HG03135 (cell line): ENCODE measurements around the gene RPLP2.

Source experiments
- ATAC-seq: cut with Tn5 transposase; IDR thresholded peaks from one replicate; pipeline ENCODE4 v1.9.1; 2021; ENCODE audit warnings: mild to moderate bottlenecking, moderate library complexity; ENCODE audit not compliant: unreplicated experiment

Gene RPLP2

DNA sequence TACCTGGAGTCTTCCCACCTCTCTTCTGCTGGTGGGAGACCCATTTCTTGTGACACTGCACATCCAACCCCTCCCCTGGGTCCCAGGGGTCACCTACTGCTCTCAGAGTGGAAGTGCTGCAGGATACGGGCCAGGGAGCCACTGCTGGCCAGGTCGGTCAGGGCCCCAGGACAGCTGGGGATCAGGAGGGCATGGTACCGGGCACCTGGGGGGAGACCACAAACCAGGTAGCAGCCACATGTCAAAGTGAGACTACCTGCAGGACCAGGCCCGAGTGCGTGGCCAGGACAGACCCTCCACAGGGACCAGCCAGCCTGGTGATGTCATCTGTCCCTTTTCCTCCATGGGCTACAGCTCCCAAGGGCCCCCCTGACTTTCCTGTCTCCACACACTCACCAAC is 36.3 kb upstream of the RPLP2 start:
- ATAC-seq, result no peak

DNA sequence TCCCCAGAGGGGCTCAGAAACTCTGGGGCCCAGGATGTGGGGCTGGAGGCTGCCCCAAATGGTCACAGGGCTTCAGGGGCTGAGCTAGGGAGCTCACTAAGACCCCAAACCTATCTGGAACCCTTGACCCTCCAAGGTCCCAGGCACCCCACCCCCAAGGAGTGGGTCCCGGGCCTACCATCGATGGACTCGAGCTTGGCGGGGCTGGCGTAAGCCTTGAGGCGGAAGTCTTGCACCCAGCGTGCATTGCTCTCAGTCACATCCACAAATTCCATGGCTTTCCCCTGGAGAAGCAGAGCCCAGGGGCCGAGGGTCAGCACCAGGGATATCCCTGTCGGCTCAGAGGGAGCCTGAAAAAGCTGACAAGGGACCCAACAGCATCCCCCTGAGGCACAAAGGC is 35.9 kb upstream of the RPLP2 start:
- ATAC-seq, result no peak

DNA sequence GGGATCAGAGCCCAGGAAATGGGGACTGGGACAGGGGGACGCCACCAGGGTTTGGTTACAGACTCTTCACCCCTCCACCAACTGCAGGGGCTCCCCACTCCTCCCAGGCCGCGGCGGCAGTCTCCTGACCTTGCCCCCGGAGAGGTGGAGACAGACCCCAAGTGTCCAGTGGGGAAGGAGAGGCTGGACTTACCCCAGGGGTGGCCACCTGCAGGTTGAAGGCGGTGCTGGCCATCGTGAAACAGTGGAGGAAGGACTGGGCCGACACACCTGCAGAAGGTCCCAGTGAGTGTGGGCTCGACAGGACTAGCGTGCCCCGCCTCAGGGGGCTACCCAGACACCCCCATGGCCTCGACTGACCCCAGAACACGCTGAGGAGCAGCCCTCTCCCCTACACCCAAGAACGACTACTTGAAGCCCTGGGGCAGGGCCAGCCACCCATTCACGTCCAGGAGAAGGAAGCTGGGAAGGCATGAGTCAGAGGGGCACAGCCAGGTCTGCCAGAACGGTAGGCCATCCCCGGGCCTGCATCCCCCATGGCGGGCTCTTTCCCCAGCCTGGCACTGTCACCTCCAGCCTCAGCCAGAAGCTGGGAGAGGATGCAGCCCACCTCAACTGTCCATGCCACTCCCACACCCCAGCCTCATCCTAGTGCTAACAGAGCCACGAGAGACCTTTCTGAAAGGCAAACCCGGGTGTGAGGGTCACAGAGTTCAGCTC is 34.7 kb upstream of the RPLP2 start:
- no peak for ATAC-seq

DNA sequence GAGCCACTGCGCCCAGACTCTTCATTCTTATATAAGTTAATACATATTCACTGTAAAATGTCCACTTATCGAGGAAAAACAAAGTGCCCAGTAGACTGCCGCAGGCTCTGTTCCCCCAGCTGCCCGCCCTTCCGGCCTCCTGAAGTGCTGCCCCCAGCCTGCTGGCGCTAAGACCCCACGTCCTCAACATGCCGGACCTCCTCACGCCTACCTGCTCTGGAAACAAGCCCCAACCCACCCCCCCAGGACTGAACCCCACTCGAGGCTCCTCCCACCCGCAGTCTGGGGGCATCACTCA is 33.6 kb upstream of the RPLP2 start:
- ATAC-seq, result no peak

DNA sequence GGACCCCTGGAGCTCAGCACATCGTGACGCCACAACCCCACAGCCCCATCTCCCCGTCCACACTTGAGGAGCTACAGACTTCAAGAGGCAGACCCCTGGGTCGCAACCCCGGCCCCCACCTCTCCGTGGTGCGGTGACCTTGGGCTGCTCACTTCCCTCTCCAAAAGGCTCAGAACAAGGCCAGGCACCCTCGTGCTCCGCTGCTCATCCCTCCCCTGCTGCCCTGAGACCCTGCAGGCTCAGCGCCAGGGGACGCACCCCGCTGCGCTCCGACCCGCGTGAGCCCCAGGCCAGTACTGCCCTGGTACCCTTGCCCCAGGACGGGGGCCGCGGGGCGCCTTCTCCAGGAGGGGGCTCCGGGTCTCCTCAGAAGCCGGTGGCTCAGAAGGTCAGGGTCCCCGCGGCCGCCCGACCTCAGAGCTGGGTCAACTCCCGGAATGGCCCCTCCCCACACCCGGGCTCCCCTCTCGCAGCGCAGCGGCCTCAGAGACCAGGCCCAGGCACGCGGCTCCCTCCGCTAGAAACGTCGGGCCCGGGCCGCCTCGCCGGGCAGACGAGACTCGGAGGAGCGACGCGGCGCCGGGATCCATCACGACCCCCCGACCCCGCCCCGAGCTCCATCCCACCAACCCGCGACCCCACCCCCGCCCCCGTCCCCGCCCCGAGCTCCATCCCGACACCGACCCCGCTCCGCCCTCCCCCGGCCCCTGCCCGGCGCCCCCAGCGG is 33.0 kb upstream of the RPLP2 start:
- peak; percentile 23 for ATAC-seq

DNA sequence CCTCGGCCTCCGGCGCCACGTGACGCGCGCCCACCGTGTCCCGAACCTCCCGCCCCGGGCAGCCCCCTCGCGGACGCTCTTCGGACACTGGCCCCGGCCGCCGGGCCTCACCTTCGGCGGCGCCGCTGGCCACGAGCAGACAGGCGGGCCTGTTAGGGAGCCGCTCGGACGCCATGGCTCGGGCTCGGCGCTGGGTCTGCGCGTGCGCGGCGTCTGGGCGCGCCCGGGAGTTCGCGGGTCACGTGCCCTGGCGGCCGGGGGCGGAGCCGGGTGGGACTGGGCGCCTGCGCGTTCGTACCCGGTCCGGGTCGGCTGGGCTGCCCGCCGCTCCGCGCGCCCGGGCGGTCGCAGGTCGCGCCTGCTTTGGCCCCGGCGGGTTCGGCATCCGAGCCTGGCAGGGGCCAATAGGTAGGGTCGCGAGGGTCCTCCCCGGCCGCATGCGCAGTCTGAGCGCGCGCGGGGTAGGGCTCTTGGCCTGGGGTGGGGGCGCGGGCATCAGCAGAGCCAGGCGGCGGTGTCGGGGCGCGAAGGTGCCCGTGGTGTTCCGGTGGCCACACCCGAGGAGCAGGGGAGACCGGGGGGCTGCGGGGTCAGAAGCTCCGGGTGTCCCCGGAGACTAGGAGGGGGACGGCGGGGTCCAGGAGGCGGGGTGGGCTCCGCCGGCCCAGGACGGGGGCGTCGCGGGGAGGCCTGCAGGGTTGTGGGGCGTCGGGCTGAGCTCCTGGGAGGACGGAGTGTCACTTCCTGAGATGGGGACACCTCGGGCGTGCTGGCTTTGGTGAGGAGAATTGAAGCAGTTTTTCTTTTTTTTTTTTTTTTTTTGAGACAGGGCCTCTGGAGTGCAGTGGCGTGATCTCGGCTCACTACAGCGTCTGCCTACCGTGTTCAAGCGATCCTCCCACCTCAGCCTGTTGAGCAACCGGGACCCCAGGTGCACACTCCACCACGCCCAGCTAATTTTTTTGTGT is 32.2 kb upstream of the RPLP2 start, which contains the start of gene GATD1:
Gene GATD1 (minus strand): TSS at position 200 of the 968 bp plus-strand sequence. CDS start 25 bp downstream, at position 175.
- ATAC-seq, result peak; percentile 73

DNA sequence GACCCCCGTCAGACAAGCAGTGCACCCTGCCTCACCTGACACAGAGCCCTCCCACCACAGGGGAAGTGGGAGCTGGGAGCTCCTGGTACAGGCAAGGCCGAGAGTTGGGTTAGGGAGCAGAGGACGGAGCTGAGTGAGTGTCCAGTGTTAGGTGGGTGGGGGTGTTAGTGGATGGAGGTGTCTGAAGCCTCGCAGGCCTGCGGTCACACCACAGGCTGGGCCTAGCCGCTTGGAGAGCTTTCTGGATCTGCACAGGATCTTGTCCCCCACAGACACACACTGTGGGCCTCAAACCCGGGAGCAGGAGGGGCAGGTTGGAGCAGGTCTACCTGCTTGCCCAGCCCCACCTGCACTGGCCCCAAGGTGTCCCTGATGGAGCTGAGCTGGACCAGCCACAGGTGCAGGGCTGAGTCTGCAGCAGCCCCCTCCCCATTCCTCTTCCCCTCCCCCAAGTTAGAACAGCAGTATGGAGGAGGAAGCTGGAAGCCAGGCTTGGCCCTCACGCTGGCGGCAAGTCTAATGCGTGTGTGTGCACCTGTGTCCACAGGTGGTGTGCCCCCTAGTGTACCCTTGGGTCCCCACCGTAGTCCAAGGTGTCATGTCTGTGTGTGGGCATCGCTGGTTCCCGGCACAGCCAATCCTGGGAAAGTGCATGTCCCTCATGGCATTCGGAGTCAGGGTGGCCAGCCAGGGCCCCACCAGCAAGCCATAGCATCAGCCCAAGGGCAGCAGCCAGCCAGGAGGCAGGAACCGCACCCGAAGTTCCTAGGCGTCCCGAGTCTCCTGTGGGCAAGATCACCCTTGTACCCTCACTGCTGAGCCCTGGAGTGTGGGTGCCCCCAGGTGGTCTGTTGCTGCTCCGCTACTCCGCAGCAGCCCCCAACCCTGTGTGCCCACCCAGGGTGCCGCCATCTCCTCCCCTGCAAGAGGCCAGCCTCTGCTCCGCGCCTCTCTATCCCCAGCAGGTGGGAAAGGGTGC is 30.5 kb upstream of the RPLP2 start:
- no peak for ATAC-seq

DNA sequence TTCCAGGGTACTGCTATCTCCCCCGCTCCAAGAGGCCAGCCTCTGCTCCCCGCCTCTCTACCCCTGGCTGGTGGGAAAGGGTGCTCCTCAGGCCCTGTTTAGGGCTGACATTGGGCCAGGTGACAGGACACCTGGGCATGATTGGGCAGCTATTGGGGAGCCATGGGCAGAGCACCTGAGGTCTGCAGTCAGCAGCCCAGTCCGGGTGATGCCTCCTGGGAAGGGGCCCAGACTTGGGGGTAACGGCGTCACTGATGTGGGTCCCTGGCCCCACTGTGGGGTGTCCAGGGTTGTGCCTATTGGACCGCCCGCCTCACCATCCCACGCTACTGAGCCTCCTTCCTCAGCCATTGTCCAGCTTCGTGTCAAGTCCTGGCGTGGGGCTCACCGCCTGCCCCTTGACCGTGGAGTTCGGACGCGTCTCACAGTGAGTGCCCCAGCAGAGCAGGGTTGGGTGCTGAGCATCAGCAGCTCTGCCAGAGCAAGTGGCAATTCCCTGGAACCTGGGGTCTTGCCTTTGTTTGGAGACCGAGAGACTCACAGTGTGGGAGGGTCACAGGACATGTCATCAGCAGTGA is 29.7 kb upstream of the RPLP2 start:
- no peak for ATAC-seq

DNA sequence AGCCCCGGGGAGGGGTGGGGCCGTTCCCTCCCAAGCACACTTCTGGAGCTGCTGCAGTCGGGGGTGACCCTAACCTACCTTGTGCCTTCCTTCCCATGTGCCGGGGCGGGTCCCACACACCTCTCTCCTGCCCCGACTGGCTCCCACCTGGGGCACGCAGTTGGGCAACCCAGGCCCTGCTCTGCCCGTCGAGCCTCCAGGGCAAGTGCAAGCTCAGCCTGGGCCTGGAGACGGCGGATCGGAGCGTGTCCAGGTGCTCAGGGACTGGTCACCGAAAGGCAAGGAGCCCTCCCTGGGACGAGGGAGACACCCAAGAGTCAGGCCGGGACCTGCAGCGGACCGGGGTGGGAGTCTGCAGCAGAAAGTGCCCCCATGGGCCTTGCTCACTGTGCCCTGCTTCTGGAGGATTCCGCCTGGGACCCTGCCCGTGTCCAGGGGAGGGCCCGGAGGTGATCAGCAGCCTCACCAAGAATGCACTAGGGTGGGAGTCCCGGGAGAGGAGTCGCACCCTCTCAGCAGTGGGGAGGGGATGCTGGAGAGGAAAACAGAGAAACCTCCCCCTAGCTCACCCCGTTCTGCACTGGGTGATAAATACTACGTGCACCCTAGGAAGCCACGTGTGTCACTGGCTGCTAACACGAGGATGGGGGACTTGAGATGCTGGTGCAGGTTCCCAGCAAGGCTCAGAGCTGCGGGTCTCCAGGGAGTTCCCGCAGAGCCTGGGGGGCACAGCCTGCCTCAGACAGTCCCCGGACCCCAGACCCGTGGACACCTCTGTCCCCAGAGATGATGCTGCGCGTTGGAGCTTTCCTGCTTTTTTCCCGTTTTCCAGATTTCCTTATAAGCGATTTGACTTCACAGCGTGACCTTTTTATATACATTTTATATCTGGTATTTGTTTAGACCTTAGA is 27.2 kb upstream of the RPLP2 start:
- no peak for ATAC-seq

DNA sequence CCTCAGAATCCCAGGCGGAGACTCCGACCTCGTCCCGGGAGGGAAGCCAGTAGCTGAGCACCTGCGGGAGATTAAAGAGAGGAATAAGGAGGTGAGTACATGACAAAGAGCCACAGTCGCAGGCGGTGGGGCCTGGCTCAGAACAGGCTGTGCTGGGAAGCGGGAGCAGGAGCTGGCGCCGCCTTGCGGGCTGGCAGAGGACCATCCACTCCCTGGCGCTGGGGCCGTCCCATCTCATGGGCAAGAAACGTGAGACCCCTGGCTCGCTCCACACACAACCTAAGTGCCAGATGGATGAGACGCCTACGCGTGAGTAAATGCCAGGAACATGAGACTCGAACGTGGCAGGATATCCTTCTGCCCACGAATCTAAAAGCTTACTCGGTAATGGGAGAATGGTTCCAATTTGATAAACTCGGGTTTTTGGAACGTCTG is 26.2 kb upstream of the RPLP2 start:
- ATAC-seq, result no peak

DNA sequence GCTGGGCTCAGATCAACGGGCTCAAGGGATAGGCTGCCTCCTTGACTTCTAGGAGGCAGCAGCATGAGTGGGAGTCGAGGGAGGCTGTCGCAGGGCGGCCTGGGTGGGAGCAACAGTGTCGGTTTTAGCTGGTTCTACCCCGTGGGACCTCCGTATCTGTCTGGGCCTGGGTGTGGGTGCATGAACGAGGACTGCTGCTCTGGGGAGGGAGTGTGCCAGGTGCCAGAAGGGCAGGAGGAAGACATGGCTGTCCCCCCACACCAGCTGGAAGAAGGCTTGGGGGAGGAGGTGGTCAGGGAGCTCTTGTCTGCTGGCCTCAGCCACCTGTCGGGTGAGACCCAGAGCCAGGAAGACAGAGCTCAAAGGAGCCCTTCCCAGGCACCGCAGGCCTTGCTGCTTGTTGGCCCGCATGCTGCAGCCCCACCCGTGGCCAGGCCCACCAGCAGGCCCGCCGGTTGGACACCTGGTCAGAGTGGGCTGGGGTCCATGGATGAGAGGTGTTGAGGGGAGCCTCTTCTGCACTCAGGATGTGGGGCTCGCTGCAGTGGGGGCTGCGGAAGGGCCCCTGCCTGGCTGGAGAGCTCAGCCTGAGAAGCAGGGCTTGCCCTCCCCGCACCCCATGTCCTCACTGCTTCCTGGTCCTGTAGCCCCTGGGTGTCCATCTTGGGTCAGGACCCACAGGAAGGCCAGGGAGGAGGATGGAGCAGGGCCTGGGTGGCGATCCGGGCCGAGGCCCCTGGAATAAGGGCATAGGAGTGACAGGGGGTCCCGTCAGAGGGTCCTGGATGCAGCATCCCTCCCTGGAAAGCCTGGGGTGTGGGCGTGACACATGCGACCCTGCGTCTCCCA is 23.3 kb upstream of the RPLP2 start:
- no peak for ATAC-seq

DNA sequence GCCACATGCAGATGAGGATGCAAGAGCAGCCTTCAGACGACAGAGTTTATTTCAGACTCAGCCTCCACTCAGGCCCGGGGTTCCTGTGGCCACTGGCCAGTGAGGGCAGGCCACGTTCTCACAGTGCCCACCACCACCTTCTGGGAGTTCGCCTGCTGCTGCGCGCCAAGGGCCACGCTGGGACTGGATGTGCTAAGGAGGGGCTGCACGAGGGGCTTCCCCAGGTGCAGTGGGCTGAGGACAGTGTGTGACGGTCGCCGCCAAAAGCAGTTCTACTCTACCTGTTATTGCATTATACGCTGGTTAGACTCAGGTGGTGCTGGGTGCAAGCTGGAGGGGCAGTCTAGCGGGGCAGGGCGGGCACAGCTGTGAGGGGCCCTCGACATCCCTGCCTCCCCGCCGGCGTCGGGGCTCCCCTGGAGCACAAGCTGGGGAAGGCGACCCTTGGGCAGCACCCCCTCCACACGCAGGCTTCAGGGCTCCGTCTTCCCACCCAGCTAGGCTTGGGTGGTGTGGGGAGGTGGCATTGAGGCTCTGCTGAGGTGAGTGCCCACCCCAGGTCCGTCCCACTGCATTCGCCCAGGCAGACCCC is 22.6 kb upstream of the RPLP2 start:
- no peak for ATAC-seq

DNA sequence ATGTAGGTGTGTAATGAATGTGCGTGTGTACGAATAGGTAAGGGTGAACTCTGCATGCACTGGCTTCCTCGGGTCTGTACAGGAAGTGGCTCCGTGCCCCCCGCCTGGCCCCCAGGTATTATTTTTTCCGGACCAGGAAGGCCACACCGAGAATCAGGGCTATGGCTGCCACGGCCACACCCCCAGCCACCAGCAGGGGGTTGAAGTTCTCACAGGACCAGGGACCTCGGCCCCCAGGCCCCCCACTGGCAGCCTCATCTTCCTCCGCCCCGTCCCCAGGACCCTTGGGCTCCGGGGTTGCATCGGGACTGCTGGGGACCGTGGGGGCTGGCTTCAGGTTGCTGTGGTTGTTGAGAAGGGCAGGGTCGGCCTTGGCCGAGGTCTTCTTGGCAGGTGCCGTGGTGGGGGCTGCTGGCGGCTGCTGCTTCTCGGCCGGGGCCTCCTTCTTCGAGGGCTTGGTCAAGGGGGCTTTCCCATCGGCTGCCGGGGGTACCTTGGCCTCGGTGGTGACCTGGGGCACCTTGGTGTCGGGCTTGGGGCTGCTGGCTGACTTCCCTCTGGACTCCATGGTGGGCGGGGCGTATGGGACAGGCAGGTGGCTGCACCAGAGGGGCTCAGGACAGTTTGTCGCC is 21.6 kb upstream of the RPLP2 start:
- ATAC-seq, result no peak

DNA sequence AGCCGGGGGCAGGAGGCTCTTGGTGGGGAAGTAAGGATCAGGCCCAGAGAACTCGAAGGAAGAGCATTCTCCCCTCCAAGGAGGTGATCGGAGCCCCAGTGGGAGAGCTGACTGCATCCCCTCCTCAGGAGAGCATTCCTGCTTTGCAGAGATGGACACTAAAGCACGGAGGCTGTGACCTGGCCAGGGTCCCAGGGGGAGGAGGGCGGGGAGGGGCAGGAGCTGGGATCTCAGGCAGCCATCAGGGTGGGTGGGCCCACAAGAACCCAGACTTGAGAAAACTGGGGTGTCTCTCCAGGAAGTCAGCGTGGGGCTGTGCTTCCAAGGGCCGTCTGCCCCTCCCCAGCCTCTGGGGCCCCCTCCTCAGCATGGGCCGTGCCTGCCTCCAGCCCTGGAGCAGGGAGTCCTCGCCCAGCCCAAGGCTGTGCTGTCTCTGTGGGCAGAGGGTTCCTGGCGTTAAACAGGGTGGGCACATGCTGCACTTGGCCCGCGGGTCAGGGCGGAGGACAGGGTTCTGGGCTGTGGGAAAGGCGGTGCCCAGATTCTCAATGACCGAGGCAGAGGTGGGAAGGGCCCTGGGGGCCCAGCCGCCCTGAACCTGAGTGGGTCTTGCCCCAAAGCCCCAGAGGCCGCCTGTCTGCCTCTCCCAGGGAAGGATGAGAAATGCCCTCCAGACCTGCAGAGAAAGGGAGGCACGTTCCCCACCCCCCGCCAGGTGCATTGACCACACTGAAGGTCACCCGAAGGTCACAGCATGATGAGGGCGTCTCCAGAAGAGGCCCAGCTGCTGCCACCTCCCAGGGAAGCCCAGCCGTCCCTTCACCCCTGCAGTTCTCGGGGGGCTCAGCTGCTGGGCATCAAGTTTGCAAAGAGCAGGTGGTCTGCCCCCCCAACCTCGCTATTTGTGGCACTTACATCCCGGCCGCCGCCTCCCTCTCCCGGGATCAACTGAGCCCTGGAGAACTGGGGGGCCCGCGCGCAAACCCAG is 20.5 kb upstream of the RPLP2 start:
- no peak for ATAC-seq

DNA sequence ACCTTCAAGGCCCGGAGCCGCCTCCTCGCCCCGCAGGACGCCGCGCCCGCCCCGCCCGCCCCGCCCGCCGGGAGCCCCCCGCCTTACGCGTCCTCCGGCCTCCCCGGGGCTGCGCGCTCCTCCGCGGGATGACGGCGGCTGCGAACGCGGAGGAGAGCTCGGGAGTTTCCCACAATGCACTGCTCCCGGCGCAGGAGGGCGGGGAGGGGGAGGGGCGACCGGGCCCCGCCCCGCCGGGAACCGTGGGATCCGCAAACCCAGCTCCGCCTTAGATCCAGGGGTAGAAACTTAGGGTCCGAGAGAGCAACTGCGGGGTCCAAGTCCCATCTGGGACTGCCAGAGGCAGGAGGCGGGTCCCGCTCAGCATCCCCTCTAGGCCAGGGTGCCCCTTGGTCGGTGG is 19.8 kb upstream of the RPLP2 start, which contains the start of gene CEND1:
Gene CEND1 (minus strand): TSS at position 148 of the 400 bp plus-strand sequence. CDS start 1,514 bp downstream, outside the sequence.
- no peak for ATAC-seq
